Gastroesophageal sphincter (tissue), 3 donors: ENCODE measurements around the gene HMGB1.

ENCODE experiments used
- POLR2A ChIP-seq, 2 donors: fragments of 450-650 bp; IDR thresholded peaks; one replicate each; pipeline ENCODE4 v1.6.1; 2017; ENCODE audit warnings: antibody characterized with exemption in 2 of 2, mild to moderate bottlenecking in 2 of 2, moderate library complexity in 1 of 2
- TF ChIP-seq, protein P1 (sequence below), 4 experiments: fragments of 200-600 bp in 2 of 4; fragments of 450-650 bp in 2 of 4; sonication (generic) in 1 of 4; IDR thresholded peaks; one replicate each; pipeline ENCODE4 v1.5.1; 2017 to 2019; ENCODE audit warnings: antibody characterized with exemption in 4 of 4, mild to moderate bottlenecking in 2 of 4, moderate library complexity in 2 of 4

DNA sequence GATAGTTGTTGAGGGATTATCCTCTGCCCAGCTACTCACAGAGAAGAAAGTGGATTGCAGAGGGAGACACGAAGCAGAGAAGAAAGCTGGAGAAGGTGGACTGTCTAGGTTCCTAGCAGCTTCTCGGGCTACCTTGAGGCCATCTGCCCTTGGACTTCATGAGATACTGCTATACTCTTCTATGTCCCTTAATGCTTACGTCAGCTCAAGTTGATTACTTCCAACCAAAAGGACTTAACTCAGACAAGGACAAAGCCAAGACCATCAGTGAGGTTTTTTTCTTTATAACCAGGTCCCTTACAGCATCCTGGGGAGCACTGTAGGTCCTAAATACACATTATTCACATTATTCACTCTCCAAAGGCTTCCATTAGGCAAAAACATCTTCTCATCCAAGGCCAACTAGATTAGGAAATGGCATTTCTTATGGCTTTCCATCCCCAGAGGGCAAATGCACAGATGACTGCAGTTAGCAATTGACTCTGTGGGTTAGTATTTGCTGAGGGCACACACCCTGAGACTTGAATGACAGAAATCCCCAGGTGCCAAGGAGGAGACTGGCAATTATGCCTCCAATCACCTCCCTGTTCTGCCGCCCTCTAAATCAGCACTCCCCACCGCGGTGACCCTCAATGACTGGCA is 47.5 kb downstream of the HMGB1 start:
- TF ChIP-seq POLR2A (IDR thresholded peaks at IDR 0.05), result no peak
- TF ChIP-seq, protein P1, sequence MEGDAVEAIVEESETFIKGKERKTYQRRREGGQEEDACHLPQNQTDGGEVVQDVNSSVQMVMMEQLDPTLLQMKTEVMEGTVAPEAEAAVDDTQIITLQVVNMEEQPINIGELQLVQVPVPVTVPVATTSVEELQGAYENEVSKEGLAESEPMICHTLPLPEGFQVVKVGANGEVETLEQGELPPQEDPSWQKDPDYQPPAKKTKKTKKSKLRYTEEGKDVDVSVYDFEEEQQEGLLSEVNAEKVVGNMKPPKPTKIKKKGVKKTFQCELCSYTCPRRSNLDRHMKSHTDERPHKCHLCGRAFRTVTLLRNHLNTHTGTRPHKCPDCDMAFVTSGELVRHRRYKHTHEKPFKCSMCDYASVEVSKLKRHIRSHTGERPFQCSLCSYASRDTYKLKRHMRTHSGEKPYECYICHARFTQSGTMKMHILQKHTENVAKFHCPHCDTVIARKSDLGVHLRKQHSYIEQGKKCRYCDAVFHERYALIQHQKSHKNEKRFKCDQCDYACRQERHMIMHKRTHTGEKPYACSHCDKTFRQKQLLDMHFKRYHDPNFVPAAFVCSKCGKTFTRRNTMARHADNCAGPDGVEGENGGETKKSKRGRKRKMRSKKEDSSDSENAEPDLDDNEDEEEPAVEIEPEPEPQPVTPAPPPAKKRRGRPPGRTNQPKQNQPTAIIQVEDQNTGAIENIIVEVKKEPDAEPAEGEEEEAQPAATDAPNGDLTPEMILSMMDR (IDR thresholded peaks at IDR 0.05), result no peak
